ENCODE data around the gene PLCL1. TPM values are rescaled to one million over a fixed set of nuclear protein-coding genes. Genes with fewer than 3 reads are reported as not detected.

PLCL1 gene
- total RNA-seq, 1 experiment from 2014 or later = 0.07 TPM

DNA sequence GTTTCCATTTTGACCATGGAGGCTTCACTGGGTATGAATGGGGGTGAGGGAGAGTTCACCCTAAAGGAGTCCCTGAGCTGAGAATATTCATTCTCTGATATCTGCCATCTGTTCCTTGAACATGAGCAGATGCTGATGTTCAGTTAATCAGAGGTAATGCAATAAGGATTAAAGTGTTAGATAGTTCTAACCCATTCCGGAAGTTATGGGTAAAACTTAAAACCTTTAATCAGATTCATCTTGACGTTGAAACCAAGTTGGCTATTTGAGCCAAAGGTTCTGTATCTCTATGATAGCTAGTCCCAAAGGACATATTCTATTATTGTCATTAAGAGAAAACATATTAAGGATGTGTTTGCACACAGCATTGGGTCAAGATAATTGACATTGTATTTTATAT is 268.9 kb downstream of the PLCL1 start:
- Histone ChIP-seq H3K4me3 (replicated peaks in 1 of 2; ENCODE audit: low read depth in 1 of 2, low read length in 2 of 2) (no peak overlapping the region), H2AFZ (ENCODE audit: low read depth, low read length, poor library complexity, severe bottlenecking) (no peak overlapping the region), H3K9me2 (ENCODE audit: insufficient read depth) (no peaks in the 10 kb centered on the region), H3K9ac (ENCODE audit: low read length) (no peak overlapping the region), H3K4me2 (ENCODE audit: low read length) (no peak overlapping the region), H3K9me3 (ENCODE audit: control insufficient read depth in 1 of 2, insufficient read depth in 1 of 2, low read depth in 1 of 2, low read length in 2 of 2) (no peaks in the 10 kb centered on the region), H3K27ac (ENCODE audit: low read depth, low read length) (no peak overlapping the region), H3K79me2 (ENCODE audit: insufficient read depth, low read length) (no peaks in the 10 kb centered on the region), H3K27me3 (ENCODE audit: insufficient read depth, low read length) (peaks cover 11% of the 10 kb centered on the region; the same call in 1 of the 2 replicates), H4K20me1 (ENCODE audit: insufficient read depth) (no peaks in the 10 kb centered on the region), H3K36me3 (ENCODE audit: control insufficient read depth in 1 of 2, insufficient read depth in 2 of 2, low read length in 2 of 2) (no peaks in the 10 kb centered on the region), H3K4me1 (ENCODE audit: control insufficient read depth in 1 of 2, insufficient read depth in 2 of 2, low read length in 2 of 2) (no peaks in the 10 kb centered on the region)
- TF ChIP-seq, protein P1, sequence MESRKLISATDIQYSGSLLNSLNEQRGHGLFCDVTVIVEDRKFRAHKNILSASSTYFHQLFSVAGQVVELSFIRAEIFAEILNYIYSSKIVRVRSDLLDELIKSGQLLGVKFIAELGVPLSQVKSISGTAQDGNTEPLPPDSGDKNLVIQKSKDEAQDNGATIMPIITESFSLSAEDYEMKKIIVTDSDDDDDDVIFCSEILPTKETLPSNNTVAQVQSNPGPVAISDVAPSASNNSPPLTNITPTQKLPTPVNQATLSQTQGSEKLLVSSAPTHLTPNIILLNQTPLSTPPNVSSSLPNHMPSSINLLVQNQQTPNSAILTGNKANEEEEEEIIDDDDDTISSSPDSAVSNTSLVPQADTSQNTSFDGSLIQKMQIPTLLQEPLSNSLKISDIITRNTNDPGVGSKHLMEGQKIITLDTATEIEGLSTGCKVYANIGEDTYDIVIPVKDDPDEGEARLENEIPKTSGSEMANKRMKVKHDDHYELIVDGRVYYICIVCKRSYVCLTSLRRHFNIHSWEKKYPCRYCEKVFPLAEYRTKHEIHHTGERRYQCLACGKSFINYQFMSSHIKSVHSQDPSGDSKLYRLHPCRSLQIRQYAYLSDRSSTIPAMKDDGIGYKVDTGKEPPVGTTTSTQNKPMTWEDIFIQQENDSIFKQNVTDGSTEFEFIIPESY (IDR thresholded peaks at IDR 0.05; ENCODE audit: extremely low read depth, insufficient replicate concordance, low read length) = no peak
- TF ChIP-seq ZFX (IDR thresholded peaks at IDR 0.05) = no peak
- no peak for TF ChIP-seq YY1 (IDR thresholded peaks at IDR 0.05; ENCODE audit: extremely low read depth, insufficient replicate concordance, low read depth, low read length)
- TF ChIP-seq EGR1 (IDR thresholded peaks at IDR 0.05; ENCODE audit: low read depth) = no peak
- no peak for TF ChIP-seq POLR2A (IDR thresholded peaks at IDR 0.05; ENCODE audit: borderline replicate concordance, extremely low read depth, insufficient read depth, insufficient read length)
- no peak for TF ChIP-seq CBX3 (IDR thresholded peaks at IDR 0.05; ENCODE audit: low read depth)
- TF ChIP-seq, protein P2, sequence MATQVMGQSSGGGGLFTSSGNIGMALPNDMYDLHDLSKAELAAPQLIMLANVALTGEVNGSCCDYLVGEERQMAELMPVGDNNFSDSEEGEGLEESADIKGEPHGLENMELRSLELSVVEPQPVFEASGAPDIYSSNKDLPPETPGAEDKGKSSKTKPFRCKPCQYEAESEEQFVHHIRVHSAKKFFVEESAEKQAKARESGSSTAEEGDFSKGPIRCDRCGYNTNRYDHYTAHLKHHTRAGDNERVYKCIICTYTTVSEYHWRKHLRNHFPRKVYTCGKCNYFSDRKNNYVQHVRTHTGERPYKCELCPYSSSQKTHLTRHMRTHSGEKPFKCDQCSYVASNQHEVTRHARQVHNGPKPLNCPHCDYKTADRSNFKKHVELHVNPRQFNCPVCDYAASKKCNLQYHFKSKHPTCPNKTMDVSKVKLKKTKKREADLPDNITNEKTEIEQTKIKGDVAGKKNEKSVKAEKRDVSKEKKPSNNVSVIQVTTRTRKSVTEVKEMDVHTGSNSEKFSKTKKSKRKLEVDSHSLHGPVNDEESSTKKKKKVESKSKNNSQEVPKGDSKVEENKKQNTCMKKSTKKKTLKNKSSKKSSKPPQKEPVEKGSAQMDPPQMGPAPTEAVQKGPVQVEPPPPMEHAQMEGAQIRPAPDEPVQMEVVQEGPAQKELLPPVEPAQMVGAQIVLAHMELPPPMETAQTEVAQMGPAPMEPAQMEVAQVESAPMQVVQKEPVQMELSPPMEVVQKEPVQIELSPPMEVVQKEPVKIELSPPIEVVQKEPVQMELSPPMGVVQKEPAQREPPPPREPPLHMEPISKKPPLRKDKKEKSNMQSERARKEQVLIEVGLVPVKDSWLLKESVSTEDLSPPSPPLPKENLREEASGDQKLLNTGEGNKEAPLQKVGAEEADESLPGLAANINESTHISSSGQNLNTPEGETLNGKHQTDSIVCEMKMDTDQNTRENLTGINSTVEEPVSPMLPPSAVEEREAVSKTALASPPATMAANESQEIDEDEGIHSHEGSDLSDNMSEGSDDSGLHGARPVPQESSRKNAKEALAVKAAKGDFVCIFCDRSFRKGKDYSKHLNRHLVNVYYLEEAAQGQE (IDR thresholded peaks at IDR 0.05; ENCODE audit: low read depth) = no peak
- TF ChIP-seq TCF7L2 (IDR thresholded peaks at IDR 0.05; ENCODE audit: borderline replicate concordance, extremely low read depth, insufficient read depth, insufficient read length) = no peak
- intact Hi-C loops (cut with micrococcal nuclease) = no loop called here
- BruUV-seq (replicated peaks) = no TSS peak
- ATAC-seq (no peak), DNase-seq (ENCODE audit: low read depth, low spot score) (no peak)
- ChIA-PET RAD21 (ENCODE audit: low non-redundant PET in 1 of 2, low total read pairs in 2 of 2, uncharacterized antibody in 2 of 2, unreplicated experiment in 2 of 2) (no interaction called here), CTCF (no interaction called here), POLR2A (no interaction called here)

All from HCT116 (cell line).